OCI-M1 (cell line): ENCODE data around the gene EXT2.

Experiments
- DNase-seq: peaks from one replicate; lab custom pipeline; 2025; lab: John Stamatoyannopoulos, UW

Gene EXT2

DNA sequence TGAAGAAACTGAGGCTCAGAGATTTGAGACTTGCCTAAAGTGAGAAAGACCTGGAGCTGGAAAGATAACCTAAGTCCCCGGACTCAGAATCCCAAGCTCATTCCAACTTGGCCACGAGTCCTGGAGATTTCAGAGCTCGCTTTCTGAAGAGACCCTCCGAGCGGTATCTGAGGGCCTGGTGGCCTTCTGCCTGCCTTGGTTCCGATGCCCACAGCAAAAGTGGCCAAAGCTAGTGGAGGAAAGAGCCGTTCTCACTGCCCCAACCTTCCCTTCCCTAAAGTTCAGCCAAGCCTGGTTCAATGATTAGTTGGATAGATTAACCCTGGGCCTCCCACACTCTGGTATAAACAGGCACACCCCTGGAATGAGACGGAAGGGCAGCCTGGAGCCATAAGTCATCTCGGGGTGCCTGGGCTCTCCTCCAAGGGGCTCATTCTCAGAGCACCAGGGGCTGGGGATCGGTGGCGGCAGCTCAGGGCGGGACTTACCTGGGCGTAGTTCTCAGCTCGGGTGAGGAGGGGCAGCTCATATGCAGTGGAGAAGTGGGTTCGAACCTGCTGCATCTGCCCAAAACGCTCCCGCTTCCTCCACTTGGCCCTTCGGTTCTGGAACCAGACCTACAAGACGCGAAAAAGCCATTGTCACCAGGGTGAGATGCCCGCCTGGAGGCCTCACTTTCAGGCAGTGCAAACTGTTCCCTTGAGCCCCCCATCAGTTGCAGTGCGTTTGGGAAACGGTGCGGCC is 171.7 kb downstream of the EXT2 start:
- DNase-seq, result no peak

DNA sequence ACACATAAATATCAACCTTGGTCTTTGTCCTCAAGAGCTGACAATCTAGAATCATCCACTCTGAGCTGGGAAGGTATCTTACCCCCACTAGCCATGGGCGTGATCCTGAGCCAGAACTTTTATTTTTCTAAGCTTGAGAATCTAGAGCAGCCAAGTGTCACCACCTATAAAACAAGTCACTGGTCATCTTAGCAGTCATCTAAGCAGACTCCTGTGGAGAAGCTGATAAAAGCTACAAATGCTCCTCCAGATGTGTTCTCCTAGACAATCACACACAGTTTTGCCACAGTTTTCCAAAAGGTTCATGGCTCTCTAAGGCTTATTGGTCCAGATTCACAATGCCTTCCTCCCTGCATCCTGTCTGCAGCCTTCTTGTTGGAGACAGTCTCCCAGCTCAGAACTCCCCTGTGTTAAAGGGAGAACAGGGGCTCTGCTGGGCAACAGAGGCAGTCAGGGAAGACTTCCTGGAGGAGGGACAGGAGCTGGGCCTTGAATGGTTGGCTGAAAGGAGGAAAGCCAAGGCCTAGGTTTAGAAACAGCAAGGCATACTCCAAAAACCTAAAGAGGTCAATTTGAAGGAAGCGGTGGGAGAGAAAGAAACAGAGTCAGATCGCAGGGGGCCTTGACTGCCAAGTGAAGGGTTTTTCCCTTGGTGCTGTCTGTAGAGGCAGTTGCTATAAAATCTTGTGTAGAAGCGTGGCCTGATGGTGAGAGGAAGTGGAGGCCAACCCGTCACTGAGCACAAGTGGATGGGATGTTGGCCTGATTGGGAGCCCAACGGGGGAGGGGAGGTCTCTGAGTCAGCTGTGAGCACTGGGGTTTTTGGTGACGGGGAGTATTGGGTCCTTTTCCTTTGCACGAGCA is 172.5 kb downstream of the EXT2 start:
- DNase-seq, result peak; percentile 26

DNA sequence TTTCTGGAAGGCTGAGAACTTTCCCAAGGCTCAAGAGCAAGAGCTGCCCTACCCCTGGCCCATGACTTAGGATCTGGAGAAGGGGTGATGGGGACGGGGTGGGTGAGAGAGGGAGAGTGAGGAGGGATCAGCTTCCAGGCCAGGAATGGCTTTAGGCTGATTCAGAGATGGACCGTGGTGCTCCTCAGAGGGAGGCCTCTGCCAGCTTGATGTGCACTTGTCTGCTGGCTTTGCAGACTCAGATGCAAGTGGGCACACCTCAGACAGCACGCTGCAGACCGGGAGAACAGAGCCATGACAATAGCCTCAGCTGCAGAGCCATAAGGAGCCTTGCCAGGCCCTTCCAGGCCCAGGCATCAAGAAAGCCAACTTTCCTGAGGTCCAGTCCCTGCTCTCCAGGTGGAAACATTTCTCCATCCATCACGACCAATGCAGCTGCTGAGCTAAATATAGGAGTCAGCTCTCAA is 173.2 kb downstream of the EXT2 start:
- DNase-seq, result no peak

DNA sequence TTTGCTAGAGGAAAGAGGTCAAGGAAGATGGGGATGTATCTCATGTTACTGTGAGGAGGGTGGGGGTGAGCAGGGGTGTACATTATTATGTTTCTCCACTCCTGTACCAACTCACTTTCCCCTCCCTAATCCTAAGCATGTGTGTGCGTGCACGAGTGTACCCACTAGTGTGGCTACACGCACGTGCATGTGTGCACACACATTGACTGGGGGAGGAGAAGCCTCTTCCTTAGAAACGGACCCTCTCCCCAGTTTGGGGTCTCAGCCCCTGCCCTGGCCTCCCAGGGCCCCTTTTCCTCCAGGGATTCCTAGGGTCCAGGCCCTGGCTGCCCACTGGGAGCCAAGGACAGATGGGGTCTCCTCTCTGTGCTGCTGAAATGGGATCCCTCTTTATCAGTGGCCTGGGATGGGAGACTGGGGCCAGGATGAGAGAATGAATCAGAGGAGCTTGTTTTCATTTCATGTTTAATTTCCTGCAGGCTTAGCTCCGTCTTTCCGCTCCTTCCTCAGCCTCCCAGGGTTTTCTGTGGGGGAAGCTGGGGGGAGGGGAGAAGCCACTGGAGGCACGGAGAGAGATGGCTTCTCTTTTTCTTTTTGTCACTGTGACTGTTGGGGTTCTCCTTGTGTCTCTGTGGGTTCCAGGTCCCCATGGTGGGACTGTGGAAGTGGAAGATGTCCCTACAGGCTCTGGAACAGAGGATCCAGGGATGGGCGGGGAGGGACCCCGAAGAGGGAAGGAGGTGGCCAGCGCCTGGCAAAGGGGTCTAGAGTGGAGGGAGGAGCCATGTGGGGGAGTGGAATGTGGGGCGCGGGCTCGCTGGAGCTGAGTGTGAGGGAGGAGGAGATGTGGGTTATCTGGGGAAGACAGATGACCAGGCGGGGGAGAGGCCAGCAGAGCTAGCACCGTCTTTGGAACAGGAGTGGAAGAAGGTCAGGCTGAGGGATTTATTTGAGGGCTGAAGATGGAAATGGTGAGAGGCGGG is 174.2 kb downstream of the EXT2 start:
- peak; percentile 83 for DNase-seq

DNA sequence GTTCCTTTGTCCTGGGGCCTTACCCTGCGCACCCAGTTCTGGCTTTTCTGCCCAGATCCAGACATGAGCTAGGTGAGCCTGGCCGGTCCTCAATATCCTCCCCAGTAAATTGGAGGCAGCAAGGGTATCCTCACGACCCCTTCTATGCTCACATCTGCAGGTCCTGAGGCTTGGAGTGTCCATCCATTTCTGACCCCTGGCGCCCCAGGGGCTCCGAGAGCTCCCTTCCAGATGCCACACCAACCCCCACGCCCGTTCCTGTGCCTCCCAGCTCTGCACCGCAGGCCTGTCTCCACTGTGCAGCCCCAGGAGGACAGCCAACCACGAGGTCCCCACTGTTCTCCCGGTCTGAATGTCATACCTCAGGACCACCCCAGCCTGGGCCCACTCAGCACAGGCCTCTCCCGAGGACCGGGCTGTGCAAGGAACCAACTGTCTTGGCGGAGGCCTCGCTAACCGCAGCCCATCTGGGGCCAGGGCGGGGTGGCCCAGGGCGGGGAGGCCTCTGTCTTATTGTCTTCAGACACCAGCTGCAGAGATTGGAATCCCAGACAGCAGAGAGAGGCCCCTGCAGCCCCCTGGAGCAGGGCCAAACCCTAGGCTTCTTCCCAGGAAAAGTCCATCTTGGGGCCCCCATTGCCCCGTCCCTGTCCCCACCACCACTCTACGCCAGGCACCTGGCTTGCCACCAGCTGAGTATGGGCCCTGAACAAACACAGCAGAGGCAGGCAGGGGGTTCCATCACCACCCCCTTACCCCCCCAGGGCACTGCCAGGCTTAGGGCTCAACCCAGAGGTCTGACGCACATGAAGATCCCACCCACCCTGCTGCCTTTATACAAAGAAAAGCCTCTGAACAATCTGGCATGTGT is 175.2 kb downstream of the EXT2 start:
- peak; percentile 52 for DNase-seq

GRCh38 chr11:44271286-44271685 is 175.8 kb downstream of the EXT2 start:
- DNase-seq, result no peak

DNA sequence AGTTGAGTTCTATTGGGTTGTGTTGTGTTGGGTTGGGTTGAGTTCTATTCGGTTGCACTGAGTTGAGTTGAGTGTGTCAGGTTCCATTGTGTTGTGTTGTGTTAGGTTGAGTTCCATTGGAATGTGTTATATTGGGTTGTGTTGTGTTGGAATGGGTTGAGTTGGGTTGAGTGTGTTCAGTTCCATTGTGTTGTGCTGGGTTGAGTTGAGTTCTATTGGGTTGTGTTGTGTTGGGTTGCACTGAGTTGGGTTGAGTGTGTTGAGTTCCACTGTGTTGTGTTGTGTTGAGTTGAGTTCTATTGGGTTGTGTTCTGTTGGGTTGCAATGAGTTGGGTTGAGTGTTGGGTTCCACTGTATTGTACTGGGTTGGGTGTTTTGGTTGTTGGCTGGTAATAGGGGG is 178.9 kb downstream of the EXT2 start:
- DNase-seq, result no peak

DNA sequence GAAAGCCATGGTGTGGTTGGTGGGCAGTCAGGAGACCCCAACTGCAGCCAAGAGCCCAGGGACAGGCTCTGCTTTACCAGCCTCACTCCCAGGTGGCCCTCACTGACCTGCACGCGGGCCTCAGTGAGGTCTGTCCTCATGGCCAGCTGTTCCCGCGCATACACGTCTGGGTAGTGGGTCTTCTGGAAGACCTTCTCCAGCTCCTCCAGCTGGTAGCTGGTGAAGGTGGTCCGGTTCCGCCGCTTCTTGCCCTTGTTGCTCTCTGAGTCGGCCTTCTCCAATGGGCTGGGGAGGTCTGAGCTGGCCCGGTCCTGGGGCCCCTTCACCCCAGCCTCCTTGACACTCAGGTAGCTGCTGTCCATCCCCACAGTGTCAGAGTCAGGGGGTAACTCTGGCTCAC is 179.8 kb downstream of the EXT2 start:
- no peak for DNase-seq

DNA sequence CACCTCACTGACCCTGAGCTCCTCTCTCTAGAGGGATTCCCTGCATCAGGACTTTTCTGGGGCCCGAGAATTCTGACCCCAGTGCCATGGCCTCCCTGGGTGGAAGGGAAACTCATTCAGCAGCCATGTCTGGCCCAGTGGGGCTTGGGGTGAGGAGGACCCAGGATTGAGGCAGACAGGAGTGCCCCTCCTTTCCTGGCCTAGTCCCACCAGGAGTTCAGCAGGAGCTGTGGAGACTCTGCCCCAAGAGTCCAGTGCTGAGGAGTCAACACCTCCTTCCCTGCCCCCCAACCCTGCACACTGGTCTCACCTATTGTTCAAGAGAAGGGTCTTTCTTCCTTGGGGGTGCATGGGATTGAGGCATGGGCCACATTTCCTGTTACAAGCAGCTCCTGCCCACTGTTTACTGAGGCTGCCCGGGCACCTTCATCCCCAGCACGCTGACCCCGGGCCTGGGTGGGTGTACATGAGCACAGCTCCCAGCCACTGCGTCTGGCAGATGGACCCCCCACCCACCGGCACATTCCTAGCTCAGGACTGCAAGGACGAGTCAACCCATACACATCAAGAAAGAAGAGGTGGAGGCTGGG is 180.6 kb downstream of the EXT2 start:
- no peak for DNase-seq

DNA sequence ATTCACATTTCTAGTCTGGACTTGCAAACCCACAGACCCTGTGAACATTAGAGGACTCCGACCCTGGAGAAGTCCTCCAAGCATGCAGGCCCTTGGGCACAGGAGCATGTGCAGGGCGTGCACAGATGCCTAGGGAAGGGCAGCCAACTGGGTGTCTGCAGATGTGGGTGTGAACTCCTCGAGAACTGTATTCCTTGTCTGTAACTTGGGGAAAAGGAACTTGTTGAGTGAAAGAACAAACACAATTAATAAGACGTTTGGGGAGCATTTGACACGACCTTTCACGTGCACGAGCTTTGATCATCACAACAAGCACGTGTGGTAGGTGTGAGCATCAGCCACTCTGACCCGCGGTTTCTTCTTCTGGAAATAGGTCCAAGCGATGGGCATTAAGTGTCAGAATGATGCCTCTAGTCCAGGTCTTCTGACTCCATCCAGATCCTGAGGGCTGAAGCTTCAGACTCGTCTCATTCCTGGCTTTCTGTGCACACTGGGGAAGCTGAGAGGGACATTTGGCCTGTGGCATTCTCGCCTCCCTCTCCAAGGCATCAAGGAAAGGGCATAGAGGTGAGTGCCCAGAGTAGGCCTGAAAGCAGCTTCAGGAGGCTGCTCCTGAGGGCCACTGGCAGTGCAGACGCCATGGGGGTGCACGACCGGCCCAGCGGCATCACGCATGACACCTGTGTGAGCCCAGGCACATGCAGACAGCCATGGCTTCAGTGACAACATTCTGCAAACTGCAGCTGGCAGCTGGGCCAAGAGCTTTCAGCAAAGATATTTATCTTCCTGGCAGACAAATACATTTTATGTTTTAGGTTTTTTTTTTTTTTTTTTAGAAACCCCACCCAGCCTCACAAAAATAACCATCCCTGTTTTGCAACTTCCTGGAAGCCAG is 182.0 kb downstream of the EXT2 start:
- DNase-seq, result no peak

GRCh38 chr11:44279483-44279882 is 184.0 kb downstream of the EXT2 start:
- no peak for DNase-seq

- no peak for DNase-seq
Observed at GRCh38 chr11:44280257-44280656, 184.8 kb downstream of the EXT2 start.

GRCh38 chr11:44281151-44281550 is 185.7 kb downstream of the EXT2 start:
- DNase-seq, result no peak

- DNase-seq, result no peak
Observed at GRCh38 chr11:44282620-44283019, 187.1 kb downstream of the EXT2 start.

DNA sequence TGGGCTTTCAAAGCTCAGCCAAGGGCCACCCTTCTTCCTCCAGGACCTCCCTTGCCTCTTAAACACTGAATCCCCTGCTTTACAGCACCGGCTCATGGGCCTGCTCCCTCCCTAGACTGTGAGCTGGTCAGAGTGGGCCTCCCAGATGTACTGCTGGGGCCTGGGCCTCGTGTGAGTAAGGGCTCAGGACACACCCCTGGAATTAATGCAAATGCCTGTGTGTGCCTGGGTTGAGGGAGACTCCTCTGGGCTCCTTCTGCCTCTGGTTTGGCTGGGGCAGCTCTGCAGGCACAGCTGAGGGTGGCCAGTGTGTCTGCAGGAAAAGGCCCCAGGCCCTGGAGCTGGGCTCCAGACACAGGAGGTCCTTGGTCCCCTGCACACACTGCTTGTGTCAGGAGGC is 190.3 kb downstream of the EXT2 start:
- DNase-seq, result no peak

DNA sequence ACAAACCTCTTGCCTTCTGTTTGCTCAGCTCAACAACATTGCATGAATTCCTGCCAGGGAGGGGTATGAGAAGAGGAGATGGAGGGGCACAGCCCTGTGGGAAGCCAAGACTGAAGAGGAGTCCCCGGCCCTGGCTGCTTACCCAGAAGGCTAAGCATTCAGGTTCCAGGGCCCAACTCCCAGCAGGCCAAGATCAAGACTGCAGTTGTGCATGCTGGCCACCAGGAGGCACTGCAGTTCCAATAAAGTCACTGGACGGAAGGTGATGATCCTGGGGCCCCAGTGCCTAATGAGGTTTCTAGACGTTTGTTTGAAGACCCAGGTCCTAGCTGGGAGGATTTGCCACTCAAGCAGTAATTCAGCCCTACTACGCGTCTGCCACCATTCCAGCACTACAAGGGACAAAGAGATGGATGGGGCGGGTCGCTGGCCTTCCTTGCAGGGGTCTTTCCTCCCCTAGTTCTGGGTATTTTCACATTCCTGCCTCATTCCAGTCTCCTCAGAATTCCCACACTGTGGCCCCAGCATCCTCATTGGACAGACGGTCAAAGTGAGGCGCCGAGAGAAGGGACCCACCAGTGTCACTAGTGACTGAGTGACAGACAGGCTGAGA is 190.9 kb downstream of the EXT2 start:
- DNase-seq, result peak; percentile 80

GRCh38 chr11:44286911-44287310 is 191.4 kb downstream of the EXT2 start:
- DNase-seq, result no peak

DNA sequence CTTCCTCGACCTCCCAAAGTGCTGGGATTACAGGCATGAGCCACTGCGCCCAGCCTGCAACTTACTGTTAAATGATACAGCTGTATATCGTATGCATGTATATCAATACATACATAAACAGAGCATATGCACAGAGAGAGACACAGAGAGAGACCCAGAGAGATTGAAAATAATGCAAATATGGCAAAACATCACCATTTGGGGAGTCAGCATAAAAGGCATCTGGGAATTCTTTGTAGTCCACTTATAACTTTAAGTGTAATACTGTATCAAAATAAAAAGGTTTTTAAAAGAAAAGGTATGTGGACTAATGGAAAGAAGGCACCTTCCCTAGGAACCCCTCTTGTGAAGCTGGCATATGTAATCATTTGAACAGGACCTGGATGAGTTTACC is 192.7 kb downstream of the EXT2 start:
- DNase-seq, result no peak

GRCh38 chr11:44290208-44290607 is 194.7 kb downstream of the EXT2 start:
- no peak for DNase-seq
